Right hindlimb (tissue), 1 donor: ENCODE results near the gene SLC51B.
"Not testable (repeated sequence)": the region's sequence is repeated elsewhere in the genome, so short reads cannot be mapped to it uniquely, and the experiment has no call there.

Source experiments
- DNase-seq: peaks from one replicate; pipeline ENCODE4 v3.0.0-alpha.2; 2018

SLC51B gene

DNA sequence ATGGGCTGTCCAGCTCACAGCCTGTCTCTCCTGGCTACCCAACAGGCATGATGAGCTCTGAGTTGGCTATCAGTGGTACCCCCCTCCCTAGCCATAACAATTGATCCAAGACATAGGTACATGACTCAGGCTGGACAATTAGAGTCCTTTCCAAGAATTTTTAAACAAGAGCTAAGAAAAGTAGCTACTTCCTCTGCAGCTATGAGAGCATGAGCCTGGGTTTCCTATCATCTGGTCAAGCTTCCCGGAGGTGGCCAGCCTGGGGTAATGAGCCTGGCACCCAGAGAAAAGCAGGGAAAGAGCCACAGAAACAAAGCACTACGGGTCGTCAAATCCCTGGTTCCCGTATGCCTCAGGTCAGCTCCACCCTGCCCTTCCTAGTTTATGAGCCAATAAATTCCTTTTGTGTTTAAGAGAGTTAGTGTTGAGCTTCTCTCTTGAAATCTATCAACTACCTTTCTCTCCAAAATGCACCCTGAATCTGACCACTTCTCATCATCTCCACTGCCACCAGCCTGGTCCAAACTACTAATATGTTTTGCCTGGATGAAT lies 2.3 kb upstream of the SLC51B start:
- no peak for DNase-seq

DNA sequence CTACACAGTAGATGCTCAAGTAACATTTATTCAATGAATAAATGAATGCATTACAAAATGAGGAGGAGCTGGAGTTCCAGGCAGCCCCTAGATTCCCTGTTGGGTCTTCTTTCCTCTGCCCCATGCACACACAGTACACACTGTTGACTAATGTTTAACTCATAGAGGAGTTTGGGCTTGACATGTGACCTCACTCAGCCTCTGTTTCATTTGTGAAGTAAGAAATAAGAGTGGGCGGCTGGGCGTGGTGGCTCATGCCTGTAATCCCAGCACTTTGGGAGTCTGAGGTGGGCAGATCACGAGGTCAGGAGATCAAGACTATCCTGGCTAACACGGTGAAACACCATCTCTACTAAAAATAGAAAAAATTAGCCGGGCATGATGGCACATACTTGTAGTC lies 969 bp upstream of the SLC51B start:
- DNase-seq = not testable (repeated sequence)

DNA sequence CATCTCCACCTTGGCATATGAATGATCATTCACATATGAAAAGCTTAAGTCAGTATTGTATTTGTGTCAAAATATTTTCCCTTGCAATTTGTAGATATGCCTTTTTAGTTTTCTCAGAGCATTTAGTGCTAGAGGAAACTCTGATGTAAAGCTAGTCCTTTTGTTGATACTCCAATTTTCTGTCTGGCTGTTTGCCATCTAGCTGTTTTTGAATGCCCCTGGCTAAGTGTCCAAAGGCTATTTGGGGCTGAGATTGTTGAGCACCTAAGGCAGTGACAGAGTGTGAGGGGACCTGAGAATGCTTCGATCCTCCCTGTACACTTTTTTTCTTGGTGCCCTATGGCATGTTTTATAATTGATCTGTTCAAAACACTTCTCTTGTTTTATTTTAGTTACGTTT lies 3.1 kb downstream of the SLC51B start:
- no peak for DNase-seq

DNA sequence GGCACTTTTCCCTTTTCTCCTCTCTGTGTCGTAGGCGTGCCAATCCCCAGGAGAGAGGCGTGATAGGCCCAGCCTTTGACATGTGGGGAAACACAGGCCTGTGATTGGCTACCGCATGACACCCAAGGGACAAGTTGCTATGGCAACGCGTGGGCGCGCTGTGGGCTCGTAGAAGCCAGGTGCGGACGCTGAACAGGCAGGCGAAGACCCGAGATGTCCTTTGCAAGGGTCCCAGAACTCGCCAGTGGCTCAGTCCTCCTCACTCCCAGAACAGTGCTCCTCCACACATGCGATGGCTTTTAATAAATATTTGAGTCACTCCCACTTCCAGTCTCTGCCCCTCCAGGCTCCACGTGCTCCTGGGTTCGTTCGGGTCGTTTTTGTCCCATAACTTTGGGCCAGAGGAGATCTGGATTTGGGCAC lies 4.2 kb downstream of the SLC51B start:
- peak; percentile 91 for DNase-seq

DNA sequence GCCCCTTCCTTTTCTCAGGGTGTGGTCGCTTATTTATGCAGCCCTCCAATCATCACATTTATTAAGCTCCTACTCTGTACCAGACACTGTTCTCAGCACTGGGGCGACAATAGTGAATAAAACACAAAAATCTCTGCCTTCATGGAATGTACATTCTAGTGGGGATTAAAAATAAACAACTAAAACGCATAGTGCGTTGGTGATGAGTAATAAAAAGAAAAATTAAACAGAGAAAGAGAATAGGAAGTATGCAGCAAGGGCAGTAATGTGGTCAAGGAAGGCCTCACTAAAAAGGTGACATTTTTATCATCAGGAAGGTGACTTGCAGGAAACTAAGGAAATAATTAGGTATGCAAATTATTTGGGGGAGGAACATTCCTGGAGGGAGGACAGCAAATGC lies 5.1 kb downstream of the SLC51B start:
- DNase-seq = no peak

DNA sequence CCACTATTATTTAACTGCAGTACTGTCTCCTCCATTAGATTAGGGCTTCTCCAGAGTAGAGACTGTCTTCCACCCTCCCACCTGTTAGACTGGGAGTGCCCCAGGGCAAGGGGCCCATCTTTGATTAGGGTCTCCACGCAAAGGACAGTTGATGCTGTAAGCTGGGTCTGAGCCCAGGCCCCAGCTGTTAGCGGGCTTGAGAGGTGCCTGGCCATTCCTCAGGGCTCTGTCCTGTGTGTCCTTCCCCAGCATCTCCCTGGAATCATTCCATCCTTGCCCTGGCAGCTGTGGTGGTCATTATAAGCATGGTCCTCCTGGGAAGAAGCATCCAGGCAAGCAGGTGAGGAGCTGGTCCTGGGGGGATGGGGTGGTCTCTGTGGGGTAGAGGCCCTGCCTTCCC lies 6.1 kb downstream of the SLC51B start:
- no peak for DNase-seq

DNA sequence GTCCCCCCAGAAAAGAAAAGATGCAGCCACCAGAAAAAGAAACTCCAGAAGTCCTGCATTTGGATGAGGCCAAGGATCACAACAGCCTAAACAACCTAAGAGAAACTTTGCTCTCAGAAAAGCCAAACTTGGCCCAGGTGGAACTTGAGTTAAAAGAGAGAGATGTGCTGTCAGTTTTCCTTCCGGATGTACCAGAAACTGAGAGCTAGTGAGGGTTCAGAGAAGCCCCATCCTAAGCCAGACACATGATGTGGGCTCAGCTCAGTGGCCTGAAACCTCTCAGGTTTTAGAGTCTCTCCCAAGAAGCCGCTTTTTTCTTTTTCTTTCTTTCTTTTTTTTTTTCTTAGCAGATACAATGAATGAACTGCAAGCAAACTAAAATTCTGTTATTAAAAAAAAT lies 7.8 kb downstream of the SLC51B start:
- no peak for DNase-seq

DNA sequence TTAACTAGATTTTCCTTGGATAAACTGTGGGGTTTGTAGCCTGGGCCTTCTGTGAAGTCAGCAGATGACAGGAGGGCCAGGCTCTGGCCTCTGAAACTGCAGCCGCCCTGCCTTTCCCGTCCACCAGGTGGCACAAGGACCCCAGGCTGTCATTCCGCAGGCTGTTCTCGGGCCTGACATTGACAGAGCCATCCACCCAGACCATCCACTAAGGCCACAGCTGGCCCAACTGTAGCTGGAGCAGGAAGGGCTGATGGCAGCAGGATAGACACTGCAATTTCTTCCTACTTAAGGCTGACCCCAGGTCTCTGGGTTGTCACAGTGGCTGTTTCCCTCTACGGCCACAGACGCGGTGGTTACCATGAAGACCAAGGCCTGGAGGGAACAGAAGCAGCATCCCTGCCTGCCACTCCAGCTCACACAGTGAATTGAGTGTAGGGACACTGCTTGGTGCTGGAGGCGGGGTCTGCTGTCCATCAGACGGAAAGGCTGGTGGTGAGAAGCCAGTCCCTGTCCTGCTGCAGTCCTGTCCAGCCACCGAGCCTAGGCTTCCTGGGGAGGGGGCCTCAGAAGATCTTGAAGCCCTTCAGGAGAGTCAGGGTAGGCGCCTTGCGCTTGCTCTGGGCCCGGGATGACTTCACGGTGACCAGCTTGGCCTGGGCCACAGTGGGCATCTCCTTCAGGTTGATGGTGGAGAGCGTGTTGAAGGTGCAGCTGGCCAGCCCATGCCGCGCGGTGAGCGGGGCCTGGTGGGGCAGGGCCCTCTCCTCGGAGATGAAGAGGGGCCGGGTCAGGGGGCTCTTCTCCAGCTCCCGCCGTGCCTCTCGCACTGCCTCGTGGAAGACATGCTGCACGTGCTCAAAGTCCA lies 9.4 kb downstream of the SLC51B start:
- DNase-seq = peak; percentile 84

DNA sequence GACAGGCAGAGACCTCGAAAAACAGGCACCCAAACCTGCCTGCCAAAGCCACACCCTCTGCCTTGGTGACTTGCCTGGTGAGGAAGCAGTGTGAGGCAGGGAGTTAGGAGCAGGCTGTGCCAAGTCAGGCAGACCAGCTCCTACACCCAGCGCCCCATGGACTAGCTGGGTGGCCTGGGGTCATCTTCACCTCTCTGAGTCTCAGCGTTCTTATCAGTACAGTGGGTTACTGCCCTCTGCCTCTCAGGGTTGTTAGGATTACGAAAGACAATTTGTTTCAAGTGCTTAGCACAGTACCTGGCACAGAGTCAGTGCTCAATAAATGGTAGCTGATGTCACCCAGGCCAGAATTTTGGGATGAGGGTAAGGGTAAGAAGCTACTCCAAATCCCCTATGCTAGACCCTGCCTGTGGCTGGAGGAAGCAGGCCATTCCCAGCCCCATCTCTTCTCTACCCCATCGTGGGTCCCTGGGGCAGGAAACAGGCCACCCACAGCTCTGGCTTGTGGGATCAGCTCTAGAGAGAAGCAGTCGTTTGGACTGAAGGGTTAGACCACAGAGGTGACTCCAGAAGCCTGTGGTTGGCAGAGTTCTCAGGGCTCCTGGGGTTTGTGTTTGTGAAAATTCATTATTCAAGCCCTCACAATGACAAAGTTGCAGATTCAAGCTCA lies 10.1 kb downstream of the SLC51B start:
- no peak for DNase-seq

DNA sequence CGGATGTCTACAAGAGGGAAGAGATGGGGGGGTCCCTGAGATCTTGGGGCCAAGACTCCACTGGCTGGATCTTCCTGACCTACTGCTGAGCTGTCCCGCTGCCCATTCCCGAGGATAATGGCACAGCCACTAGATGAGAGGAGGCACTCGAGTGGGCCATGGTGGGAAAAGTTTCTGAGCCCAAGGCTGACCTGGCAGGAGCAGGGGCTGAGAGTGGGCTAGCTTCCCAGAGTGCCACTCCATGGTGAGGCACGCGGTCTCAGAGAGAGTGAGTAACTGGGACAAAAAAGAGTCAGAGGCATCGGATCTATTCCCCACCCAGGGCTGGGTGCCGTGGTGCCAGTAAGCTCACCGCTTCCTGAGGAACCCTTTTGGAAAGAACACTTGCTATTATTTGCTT lies 10.9 kb downstream of the SLC51B start:
- DNase-seq = no peak

DNA sequence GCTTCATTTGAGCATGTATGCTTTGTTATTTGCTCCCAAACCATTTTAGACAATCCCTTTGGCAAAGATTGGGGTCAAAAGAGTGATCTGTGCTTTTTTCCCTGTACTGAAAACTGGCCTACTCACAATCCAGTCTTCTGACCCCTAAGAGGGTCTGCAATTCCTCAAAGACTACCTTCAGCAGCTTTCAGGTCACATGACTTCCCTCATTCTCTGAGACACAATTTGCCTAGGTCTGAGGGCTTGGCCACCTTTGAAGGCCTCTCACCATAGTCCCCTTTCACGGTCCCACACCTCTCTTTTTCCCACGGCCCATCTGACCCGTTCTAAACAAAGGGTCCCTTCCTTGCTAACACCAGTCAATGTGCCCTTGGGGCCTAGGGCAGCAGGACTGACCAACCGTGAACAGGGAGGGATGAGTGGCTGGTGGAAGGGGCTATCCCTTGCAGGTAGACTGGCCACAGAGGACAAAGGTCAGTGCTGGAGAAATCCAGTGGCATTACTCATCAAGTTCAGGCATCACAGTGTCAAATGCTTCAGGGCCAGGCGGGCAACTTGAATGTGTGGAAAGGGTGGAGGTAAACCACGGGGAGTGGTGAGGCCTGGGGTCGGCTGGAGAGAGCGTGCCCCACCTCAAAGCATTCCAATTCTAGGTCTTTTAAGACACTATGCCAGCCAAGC lies 11.8 kb downstream of the SLC51B start:
- DNase-seq = no peak

DNA sequence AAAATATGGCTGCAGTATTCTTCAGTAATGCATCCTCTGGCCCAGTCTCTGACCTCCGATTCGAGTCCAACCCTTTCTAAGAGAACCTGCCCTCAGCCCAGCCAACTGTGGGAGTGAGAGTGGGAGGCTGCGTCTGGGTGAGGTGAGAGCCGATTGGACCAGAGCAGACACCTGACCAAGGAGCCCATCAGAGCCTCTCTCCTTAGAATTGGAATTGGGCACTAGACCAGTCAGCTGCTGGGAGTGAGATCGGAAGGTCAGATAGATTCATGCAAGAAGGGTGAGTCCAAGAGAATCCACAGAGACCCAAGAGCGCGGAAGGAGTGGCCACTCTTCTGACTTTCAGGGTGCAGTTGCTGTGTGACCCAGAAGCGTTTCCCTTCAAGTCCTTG lies 12.4 kb downstream of the SLC51B start:
- DNase-seq = no peak

DNA sequence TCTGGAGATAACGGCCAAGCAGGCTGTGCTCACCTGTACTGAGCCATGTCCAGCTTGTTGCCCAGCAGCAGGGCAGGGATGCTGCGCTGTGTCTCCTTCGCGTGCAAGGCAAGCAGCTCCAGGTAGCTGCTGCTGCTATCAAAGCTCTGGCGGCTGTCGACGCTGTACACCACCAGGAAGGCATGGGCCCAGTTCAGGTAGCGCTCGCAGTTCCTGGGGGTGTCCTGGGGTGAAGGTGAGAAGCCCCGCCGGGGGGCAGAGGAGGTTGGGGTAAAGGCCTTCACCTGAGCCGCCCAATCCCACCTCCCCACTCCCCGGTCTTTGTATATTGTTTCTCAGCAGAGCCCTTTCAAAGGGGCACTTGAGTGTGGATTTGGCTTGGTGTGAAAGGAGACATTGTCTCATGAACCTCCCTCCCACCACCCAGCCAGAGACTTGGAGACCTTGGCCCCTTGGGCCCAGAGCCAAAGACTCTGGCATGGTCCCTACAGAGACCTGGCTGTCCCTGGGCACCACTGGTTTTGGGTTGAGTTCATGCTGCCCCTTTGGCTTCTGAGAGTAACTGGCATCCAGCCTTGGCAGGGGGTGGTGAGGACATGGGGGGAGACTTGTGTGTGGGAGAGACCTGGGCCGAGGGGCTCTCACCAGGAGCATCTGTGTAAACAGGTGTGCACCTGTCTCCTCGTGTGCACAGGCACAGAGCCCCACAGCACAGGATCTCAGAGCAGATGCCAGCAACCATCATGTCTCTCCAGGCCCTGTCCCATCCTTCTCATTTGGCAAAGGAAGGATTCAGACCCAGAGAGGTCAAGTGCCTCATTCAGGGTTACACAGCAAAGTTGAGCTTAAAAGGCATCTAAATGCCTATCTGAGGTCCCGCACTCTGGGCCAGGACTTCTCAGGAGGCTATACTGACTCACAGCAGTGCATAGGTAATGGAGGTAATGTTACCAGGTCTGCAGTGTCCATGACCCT lies 13.5 kb downstream of the SLC51B start:
- DNase-seq = no peak

DNA sequence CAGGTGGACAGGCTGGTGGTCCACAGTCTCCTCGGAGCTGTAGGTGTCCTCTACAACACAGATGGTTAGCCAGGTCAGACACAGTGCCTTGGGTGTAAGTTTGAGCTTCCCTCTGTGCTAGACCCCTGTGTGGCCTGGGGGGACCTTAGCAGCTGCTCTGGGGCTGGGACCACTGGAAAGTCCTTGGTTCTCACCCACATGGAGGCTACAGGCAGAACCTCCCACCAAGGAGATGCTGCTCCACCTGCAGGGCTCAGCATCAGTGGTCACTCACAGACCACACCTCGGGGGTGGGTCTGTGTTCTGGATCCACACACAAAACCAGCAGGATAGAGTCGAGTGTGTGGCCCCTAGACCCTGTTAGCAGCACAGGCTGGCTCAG lies 14.2 kb downstream of the SLC51B start:
- DNase-seq = no peak

DNA sequence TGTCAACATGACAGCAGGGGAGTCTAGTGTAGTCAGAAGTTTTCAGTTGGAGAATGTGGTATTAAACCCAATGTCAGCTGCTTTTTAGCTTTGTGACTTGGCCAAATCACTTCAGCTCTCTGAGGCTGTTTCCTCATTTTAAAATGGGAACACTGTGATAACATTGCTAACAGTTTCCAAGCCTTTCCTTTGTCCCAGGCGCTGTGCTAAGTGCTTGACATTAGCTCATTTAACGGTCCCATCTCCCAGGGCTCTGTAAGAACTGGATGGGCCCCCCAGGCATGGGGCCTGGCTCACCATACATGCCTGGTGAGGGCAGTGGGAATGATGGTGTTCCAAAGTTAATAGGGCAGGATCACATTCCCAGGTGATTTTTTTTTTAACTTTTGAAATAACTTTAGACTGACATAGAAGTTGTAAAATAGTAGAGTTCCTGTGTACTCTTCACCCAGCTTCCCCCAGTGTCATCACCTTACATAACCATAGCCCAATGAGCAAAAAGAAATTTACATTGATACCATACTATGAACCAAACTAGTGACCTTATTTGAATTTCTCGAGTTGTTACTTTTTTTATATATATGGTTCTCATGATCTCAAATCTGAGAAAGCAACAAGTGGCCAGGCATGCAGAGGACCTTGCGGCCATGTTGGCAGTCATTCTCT lies 14.9 kb downstream of the SLC51B start:
- DNase-seq = no peak

DNA sequence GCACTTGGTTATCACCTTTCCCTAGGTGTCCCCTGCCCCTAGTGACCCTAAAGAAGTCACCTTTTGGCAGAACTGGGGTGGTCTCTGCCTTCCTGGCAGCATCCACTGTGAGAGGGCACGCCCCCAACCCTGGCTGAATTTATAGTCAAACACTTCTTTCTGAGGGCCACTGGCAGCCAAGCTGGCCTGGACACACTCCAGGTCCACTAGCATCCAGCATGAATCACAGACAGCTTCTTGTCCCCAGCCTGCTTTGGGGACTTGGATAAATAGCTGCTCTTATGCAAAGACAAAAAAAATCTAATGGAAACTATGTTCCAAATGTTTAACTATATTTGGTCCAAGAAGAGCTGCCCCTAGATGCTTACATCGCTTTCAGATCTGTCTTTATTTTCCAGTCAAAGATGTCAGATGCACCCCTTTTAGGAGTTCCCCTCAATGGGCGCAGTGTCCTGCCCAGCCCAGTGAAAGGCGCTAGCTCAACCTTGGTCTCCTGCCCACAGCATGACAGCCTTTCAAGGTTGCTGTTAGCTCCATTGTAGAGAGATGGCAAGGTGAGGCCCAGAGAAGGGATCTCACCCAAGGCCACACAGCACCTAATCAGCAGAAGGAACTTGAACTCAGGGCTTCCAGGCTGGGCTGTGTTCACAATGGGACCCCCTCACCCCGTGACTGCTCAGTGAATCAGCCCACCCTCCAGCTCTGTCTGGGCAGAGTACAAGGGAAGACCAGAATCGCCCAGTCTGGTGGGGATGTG lies 15.6 kb downstream of the SLC51B start:
- no peak for DNase-seq

DNA sequence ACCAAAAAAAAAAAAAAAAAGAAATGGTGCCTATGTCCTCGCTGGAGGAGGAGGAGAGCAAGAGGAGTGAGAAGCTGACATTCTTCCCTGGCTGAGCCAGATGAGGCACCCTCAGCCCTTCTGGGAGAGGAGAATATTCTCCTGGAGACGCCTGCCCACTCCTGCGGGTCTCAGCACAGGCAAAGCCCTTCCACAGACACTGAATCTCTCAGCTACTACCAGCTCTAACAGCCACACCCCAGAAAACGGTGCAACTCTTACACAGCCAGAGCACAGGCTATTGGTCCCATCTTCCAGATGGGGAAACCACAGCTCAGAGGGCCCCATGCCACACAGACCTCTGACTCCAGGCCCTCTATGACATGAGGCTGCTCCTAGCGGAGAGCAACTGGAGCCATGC lies 16.9 kb downstream of the SLC51B start:
- DNase-seq = no peak

DNA sequence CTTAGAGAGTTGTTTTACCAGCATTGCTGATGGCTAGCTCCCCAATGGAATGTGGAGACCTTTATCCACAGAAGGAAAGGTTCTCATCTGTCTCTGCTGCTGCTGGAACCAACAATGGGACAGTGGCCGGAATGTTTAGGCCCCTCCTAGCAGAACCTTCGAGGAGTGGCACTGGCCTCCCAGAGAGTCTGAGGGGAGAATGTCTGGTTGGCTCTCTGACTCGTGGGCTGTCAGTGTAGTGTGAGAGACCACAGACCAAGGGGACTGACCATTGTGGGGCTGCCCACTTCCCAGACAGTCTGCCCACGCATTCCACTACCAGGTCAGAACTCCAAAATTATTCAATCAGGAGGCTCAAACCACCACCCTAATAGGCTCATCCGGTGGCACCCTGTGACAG lies 17.5 kb downstream of the SLC51B start:
- no peak for DNase-seq

DNA sequence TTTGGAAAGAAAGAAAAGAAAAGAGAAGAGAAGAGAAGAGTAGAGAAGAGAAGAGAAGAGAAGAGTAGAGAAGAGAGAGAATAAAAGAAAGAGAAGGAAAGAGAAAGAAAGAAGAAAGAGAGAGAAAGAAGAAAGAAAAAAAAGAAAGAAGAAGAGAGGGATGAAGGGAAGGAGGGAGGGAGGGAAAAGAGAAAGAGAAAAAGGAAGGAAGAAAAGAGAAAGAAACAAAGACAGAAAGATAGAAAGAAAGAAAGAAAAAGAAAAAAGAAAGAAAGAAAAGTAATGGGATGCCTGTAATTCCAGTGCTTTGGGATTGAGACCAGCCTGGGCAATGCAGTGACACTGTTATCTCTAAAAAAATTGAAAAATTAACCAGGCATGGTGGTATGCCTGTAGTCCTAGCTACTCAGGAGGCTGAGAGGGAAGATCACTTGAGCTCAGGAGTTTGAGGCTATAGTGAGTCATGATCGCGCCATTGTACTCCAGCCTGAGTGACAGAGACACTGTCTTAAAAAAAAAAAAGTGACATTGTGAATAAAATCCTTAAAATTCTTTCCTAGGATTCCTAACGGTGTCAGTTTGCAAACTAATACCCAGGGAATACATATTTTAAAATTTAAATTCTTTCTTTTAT lies 20.9 kb downstream of the SLC51B start:
- DNase-seq = no peak

DNA sequence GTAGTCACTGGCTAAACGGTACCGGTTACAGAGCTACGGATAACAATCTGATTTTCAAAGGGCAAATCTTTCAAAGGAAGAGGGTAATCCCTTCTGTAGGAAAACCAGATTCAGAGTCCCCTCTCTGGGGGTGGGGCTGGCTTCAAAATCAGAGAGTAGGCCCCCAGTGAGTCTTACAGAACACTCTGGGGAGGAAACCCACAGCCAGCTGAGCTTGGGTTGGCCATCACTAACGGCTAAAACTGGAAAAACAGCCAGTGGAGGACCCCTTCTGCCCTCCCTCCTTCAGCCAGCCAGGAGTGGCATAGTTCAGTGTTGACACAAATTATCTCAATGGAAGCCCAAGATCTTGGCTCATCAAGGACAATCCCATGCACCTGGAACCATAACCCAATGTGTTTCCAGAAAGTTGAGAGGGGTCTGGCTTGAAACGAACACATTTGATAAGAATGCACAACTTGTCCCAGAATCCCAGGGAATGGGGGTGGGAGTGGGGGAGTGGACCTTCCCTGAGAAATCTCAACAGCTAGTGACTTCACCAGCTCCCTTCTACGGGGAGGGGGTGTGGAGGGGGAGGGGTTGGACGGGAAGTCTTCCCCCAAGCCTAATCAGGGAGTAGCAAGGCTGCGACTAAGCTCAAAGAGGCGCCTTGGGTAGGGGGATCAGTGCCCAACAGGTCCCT lies 21.6 kb downstream of the SLC51B start:
- peak; percentile 66 for DNase-seq
